Measurements from ENCODE around the gene NR2E1.

Gene NR2E1

DNA sequence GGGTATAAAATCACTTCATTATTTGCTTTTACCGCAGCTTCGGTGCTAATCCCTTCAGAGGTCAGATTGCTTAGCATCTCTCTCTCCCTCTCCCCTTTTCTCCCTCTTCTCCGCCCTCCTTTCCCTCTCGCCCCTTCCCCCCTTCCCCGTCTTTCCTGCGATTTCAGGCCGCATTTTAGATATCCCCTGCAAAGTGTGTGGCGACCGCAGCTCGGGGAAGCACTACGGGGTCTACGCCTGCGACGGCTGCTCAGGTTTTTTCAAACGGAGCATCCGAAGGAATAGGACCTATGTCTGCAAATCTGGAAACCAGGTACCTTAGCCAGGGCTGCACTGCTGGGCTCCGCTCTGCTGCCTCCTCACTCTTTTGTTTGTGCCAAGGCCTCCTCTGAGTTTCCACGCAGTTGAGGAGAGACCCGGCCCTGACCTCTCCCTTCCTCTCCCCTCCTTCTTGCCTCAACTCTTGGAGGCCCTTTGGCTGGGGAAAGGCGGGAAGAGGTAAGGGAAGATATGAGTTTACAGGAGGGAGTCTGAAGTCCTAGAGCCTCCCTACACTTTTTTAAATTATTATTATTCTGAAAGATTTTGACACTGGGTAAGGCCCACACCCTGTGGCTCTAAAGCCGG lies 5.6 kb downstream of the NR2E1 start:
- no peak for DNase-seq (ENCODE audit: low spot score)

DNA sequence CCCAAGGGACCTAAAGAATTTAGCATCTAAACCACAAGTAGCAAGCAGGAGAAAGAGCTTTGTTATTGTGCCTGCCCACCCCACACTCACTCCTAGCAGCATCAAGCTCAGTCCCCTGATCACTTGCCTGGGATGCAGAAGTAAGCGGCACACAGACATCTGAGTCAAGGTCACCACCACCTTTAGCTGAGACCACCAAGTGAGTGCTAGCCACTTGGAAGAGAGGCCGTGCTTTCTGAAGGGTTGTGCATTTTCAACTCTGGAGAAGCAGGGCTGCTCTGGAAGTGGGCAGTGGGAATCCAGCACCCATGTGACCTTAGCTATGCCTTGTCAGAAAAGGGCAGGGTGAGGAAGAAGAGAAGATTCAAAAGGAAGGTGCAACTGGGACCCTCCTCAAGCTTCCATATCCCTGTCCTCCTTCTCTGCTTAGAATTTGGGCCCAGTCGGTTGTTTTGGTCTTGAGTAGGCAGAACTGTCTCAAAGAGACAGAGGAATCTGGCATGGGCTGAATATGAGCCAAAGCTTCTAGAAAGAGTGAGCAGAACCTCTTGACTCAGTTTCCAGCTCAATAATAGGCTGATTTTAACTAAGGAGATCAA lies 6.2 kb downstream of the NR2E1 start:
- DNase-seq (ENCODE audit: low spot score) = no peak

DNA sequence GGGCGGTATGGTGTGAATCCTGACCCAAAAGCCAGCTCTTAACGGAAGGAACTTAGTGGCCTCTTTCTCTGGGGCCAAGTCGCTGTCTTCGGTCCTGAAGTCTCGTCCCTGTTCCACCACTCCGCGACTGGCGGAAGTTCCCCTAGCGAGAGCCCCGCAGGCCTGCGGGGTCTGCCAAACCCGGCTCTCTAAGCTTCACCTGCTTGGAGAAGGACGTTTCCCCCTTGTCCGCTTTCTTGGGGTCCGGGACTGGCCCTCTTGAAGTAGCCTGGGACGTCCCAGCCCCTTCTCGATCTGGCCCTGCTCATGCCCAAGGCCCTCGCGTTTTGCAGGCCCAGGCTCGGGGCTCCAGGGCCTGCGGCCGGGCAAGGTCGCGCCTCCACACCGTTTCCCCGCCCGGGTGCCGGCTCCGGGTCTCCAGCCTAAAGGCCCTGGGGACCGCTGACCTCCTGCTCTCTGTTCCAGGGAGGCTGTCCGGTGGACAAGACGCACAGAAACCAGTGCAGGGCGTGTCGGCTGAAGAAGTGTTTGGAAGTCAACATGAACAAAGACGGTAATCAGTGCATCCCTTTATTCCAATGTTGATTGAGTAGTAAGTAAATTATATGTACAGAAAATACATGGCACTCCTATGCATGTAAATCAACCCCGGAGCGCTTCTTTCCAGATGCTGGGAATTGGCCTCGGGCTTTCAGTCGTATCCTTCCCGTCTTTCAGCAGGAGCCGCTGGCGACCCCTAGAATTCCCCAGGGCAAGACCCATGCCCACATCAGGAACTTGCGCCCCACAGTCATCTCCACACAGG lies 8.8 kb downstream of the NR2E1 start:
- DNase-seq (ENCODE audit: low spot score) = peak; percentile 47

- no peak for DNase-seq (ENCODE audit: low spot score)
Observed at GRCh38 chr6:108175176-108175591, 9.4 kb downstream of the NR2E1 start.

GRCh38 chr6:108175592-108176279 lies 9.9 kb downstream of the NR2E1 start:
- no peak for DNase-seq (ENCODE audit: low spot score)

- DNase-seq (ENCODE audit: low spot score) = no peak
Observed at GRCh38 chr6:108176281-108177089, 10.7 kb downstream of the NR2E1 start.

- no peak for DNase-seq (ENCODE audit: low spot score)
Observed at GRCh38 chr6:108179741-108180140, 13.9 kb downstream of the NR2E1 start.

GRCh38 chr6:108180266-108180665 lies 14.4 kb downstream of the NR2E1 start:
- DNase-seq (ENCODE audit: low spot score) = no peak

- no peak for DNase-seq (ENCODE audit: low spot score)
Observed at GRCh38 chr6:108180776-108181175, 15.0 kb downstream of the NR2E1 start.

GRCh38 chr6:108186226-108186625 lies 20.4 kb downstream of the NR2E1 start:
- DNase-seq (ENCODE audit: low spot score) = no peak

GRCh38 chr6:108187519-108187918 lies 21.7 kb downstream of the NR2E1 start:
- no peak for DNase-seq (ENCODE audit: low spot score)

DNA sequence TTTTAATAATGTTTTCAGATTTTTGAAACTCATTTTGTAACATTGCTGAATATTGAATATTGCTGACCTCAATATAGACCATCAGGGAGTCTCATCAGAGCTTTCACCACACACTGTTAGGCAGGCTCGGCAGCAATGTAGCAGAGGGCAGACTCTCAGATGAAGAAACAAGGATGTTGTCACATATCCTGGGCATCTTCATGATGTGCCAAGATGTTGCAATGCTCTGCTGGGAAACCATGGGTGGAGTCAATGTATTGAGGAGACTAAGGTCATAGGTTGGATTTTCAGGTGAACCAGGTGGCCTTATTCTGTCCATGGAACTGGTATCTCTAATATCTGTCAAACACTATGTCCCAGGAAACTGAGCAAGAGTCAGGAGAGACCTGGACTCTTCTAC lies 27.3 kb downstream of the NR2E1 start:
- no peak for DNase-seq (ENCODE audit: low spot score)

GRCh38 chr6:108193835-108194234 lies 28.0 kb downstream of the NR2E1 start:
- DNase-seq (ENCODE audit: low spot score) = no peak

- DNase-seq (ENCODE audit: low spot score) = no peak
Observed at GRCh38 chr6:108194503-108194902, 28.7 kb downstream of the NR2E1 start.

GRCh38 chr6:108195209-108195608 lies 29.4 kb downstream of the NR2E1 start:
- DNase-seq (ENCODE audit: low spot score) = no peak

GRCh38 chr6:108198761-108199498 lies 33.1 kb downstream of the NR2E1 start:
- DNase-seq (ENCODE audit: low spot score) = no peak

DNA sequence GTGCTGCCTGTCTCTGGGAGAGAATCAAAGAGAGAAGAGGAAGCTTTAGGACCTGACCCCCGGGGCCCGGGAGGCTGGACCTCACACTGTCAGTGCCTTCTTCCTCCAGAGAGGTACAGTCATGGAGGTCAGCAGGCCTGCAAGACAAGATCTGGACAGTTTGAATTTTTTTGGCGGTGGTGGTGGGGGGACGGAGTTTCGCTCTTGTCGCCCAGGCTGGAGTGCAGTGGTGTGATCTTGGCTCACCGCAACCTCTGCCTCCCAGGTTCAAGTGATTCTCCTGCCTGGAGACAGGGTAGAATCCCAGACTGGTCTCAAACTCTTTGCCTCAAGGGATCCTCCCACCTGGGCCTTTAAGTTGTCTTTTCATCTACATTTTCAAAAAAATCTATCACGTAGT lies 34.4 kb downstream of the NR2E1 start:
- no peak for DNase-seq (ENCODE audit: low spot score)

DNA sequence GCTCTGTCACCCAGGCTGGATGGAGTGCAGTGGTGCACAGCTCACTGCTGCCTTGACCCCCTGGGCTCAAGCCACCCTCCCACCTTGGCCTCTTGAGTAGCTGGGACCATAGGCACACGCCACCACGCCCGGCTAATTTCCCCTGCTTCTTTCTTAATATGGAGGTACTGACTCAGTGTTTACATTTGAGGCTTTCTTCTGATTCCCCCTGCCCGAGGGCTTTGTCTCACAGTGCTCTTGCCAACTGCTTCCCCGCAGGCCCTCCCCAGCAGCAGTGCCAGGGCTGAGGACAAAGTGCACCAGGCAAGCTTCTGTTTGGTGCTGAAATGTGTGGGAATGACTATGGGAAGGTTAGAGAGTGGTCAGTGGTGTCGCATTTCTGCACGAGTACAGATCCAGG lies 34.8 kb downstream of the NR2E1 start:
- DNase-seq (ENCODE audit: low spot score) = no peak

GRCh38 chr6:108203189-108204112 lies 37.6 kb downstream of the NR2E1 start:
- DNase-seq (ENCODE audit: low spot score) = no peak

- DNase-seq (ENCODE audit: low spot score) = no peak
Observed at GRCh38 chr6:108207013-108207412, 41.2 kb downstream of the NR2E1 start.

All from hepatic stellate cell (primary cell).